Upper lobe of left lung (tissue), 4 donors: ENCODE data around the gene SOD3.

Source experiments
- CTCF ChIP-seq, 6 experiments: fragments of 450-650 bp in 4 of 6; fragments of 200-600 bp in 2 of 6; sonication (generic) in 2 of 6; IDR thresholded peaks; one replicate each; pipeline ENCODE4 v1.5.1; 2016 to 2019; ENCODE audit warnings: antibody characterized with exemption in 6 of 6
- POLR2A ChIP-seq, 4 donors: fragments of 450-650 bp; IDR thresholded peaks; one replicate each; pipeline ENCODE4 v1.5.1; 2016 to 2017; ENCODE audit warnings: antibody characterized with exemption in 4 of 4, mild to moderate bottlenecking in 2 of 4
- POLR2AphosphoS5 ChIP-seq, 2 donors: sonication (generic); formaldehyde crosslinking; IDR thresholded peaks; one replicate each; pipeline ENCODE4 v1.5.1; 2017; ENCODE audit warnings: antibody characterized with exemption in 2 of 2

- TF ChIP-seq POLR2A (IDR thresholded peaks at IDR 0.05) (no peak), CTCF (IDR thresholded peaks at IDR 0.05) (no peak), POLR2AphosphoS5 (IDR thresholded peaks at IDR 0.05) (no peak)
These were observed 48.0 kb upstream of the SOD3 start for GRCh38 chr4:24747234-24747975.
